Lung (tissue), 12 donors: Measurements from ENCODE around the gene HOXB5. TPM values are rescaled to one million over a fixed set of nuclear protein-coding genes. Genes with fewer than 3 reads are reported as not detected.

Source experiments
- ATAC-seq: fragments of 200-7000 bp; cut with Tn5 transposase; one replicate; pipeline ENCODE4 v1.9.1; 2020; ENCODE audit warnings: moderate number of reproducible peaks; ENCODE audit not compliant: insufficient read depth, low FRiP score
- DNase-seq, 3 donors: peaks; one replicate each; pipeline ENCODE4 v3.0.0-alpha.2; 2013 to 2017
- H3K27ac ChIP-seq, 2 donors: one replicate each; pipeline ENCODE4 v1.5.1; 2013; ENCODE audit warnings: mild to moderate bottlenecking in 2 of 2, moderate library complexity in 2 of 2, control low read depth in 1 of 2, inconsistent platforms in 1 of 2, low read depth in 1 of 2, low read length in 1 of 2
- H3K27me3 ChIP-seq, 3 donors: one replicate each; pipeline ENCODE4 v1.5.1; 2013; ENCODE audit warnings: low read length in 2 of 3; ENCODE audit not compliant: control insufficient read depth in 3 of 3, insufficient read depth in 3 of 3
- H3K36me3 ChIP-seq, 4 donors: one replicate each; pipeline ENCODE4 v1.5.1; 2013; ENCODE audit warnings: low read length in 4 of 4, mild to moderate bottlenecking in 1 of 4, moderate library complexity in 1 of 4; ENCODE audit not compliant: control insufficient read depth in 4 of 4, insufficient read depth in 4 of 4
- H3K4me1 ChIP-seq, 5 donors: one replicate each; pipeline ENCODE4 v1.5.1; 2013; ENCODE audit warnings: low read length in 5 of 5, mild to moderate bottlenecking in 2 of 5, moderate library complexity in 1 of 5; ENCODE audit not compliant: control insufficient read depth in 5 of 5, insufficient read depth in 5 of 5
- H3K4me3 ChIP-seq: one replicate; pipeline ENCODE4 v1.5.1; 2013; ENCODE audit warnings: mild to moderate bottlenecking, control low read depth, moderate library complexity
- H3K9ac ChIP-seq, 2 donors: one replicate each; pipeline ENCODE4 v1.5.1; 2013; ENCODE audit warnings: low read length in 2 of 2, control low read depth in 1 of 2; ENCODE audit not compliant: insufficient read depth in 1 of 2
- H3K9me3 ChIP-seq, 4 donors: one replicate each; pipeline ENCODE4 v1.5.1; 2013; ENCODE audit warnings: low read length in 3 of 4, mild to moderate bottlenecking in 1 of 4, moderate library complexity in 1 of 4; ENCODE audit not compliant: control insufficient read depth in 4 of 4, insufficient read depth in 3 of 4
- CTCF ChIP-seq: IDR thresholded peaks from 2 replicates; pipeline ENCODE4 v1.5.1; 2012; ENCODE audit warnings: mild to moderate bottlenecking; ENCODE audit errors: control extremely low read depth, extremely low read depth
- WGBS, 2 donors: extraction: QIAGEN DNeasy Blood & Tissue Kit; methylation state at CpG; one replicate each; pipeline ENCODE4 v1.1.7; 2013; 5-methylcytosine and 5-hydroxymethylcytosine counted together
- polyA plus RNA-seq, 2 donors: library from polyadenylated mRNA; stranded (reverse); fragments of 200-250 nt; gene quantifications; one replicate each; pipeline ENCODE4 v1.2.1, GENCODE V29; 2013
- total RNA-seq, 2 donors: library from RNA; depleted of rRNA in 1 of 2; stranded (reverse); fragments of >200 nt in 1 of 2; gene quantifications; one replicate each; pipeline ENCODE4 v1.2.1, GENCODE V29; 2014 to 2021
- donor health status: control.
- donor health status: control.
- donor health status: Bipolar disorder and iron deficiency.
- donor health status: healthy.
- donor health status: DM: yes; HTN: yes; CAD: no.

Gene HOXB5
- total and polyA plus RNA-seq, 4 donors: 1.8 to 2.9 (median 2.2) TPM

- Histone ChIP-seq H3K4me1 (peaks cover 0 to 14% (median 12%) of the 10 kb centered on the region in 5 donors), H3K9ac (no peak overlapping the region), H3K27me3 (peaks cover 17 to 91% (median 85%) of the 10 kb centered on the region in 3 donors), H3K4me3 (no peak overlapping the region), H3K9me3 (peaks cover 0 to 6% (median 0%) of the 10 kb centered on the region in 4 donors), H3K36me3 (no peaks in the 10 kb centered on the region), H3K27ac (no peak overlapping the region)
- DNase-seq (no peak), ATAC-seq (no peak)
- WGBS, 2 donors: 22 to 41% methylated on average over 5 of the region's 5 CpGs
- TF ChIP-seq CTCF: no peak
Measured at GRCh38 chr17:48627118-48627597, 33.6 kb upstream of the HOXB5 start.

- no peak for DNase-seq
Measured at GRCh38 chr17:48626245-48627117, 32.9 kb upstream of the HOXB5 start, which contains the start of gene HOXB9. Gene HOXB9 (minus strand): TSS chr17:48626358. CDS start chr17:48626269, 89 bp downstream.

GRCh38 chr17:48625495-48626244 lies 32.1 kb upstream of the HOXB5 start:
- Histone ChIP-seq H3K36me3 (no peaks in the 10 kb centered on the region), H3K4me1 (peaks cover 0 to 14% (median 12%) of the 10 kb centered on the region in 5 donors), H3K27me3 (peaks cover 23 to 91% (median 85%) of the 10 kb centered on the region in 3 donors), H3K9me3 (peaks cover 0 to 6% (median 0%) of the 10 kb centered on the region in 4 donors), H3K27ac (no peak overlapping the region), H3K9ac (no peak overlapping the region), H3K4me3 (no peak overlapping the region)
- peak in 2 of 3 donors; percentile 48 for DNase-seq
- peak; percentile 30 for ATAC-seq
- TF ChIP-seq CTCF: no peak
- WGBS, 2 donors: 0 to 1% methylated on average over 64 to 69 of the region's 69 CpGs

More at GRCh38 chr17:48626245-48627117, 32.9 kb upstream of the HOXB5 start, which contains the start of gene HOXB9:
- H3K9me3 ChIP-seq: peaks cover 0 to 6% (median 0%) of the 10 kb centered on the region in 4 donors
- peaks cover 0 to 14% (median 12%) of the 10 kb centered on the region in 5 donors for H3K4me1 ChIP-seq
- no peaks in the 10 kb centered on the region for H3K36me3 ChIP-seq
- H3K27me3 ChIP-seq: peaks cover 21 to 91% (median 85%) of the 10 kb centered on the region in 3 donors
- H3K4me3 ChIP-seq: no peak within 1 kb of the TSS
- ATAC-seq: no peak
- no peak within 1 kb of the TSS for H3K27ac ChIP-seq
- TF ChIP-seq CTCF: no peak
- H3K9ac ChIP-seq: no peak within 1 kb of the TSS
- WGBS, 2 donors: 3% methylated on average over 50 of the region's 50 CpGs
